SK-N-SH (cell line): ENCODE results near the gene MATK. TPM values are rescaled to one million over a fixed set of nuclear protein-coding genes. Genes with fewer than 3 reads are reported as not detected.

Experiments
- CTCF ChIA-PET: fragments of 300-600, 350-600 bp; formaldehyde crosslinking; extraction: SDS; loops from one replicate; lab custom pipeline; 2021; lab: Yijun Ruan, JAX
- POLR2A ChIA-PET: fragments of 350-600 bp; sonication (Branson Sonifier 250); formaldehyde crosslinking; extraction: SDS; loops from one replicate; lab custom pipeline; 2020; ENCODE audit warnings: antibody characterized with exemption, inconsistent platforms; lab: Yijun Ruan, JAX
- DNase-seq: peaks from one replicate; pipeline ENCODE4 v3.0.0; 2012
- H2AFZ ChIP-seq: fragments of 200-600 bp; sonication (generic); 2 replicates; pipeline ENCODE4 v1.8.1; 2016; ENCODE audit warnings: antibody characterized with exemption, mild to moderate bottlenecking, low read depth
- H3F3A ChIP-seq: fragments of 200-600 bp; sonication (generic); replicated peaks from 2 replicates; pipeline ENCODE3; 2016; ENCODE audit warnings: antibody characterized with exemption, mild to moderate bottlenecking; ENCODE audit not compliant: insufficient read depth
- H3K27ac ChIP-seq, 2 experiments: fragments of 200-500 bp in 1 of 2; fragments of 200-600 bp in 1 of 2; sonication (Bioruptor generic) in 1 of 2; sonication (generic), shearing (Covaris generic) in 1 of 2; 2 replicates each; pipeline versions ENCODE4 v1.5.1 to v1.6.1; 2014 to 2016; ENCODE audit warnings: low read depth in 2 of 2, inconsistent platforms in 1 of 2, low read length in 1 of 2, mild to moderate bottlenecking in 1 of 2, mixed read lengths in 1 of 2
- H3K27me3 ChIP-seq: fragments of 200-600 bp; sonication (generic), shearing (Covaris generic); 2 replicates; pipeline ENCODE4 v1.6.1; 2016; ENCODE audit warnings: mixed run types; ENCODE audit not compliant: insufficient read depth
- H3K36me3 ChIP-seq, 2 experiments: fragments of 200-500 bp in 1 of 2; fragments of 200-600 bp in 1 of 2; sonication (Bioruptor generic) in 1 of 2; sonication (generic) in 1 of 2; replicated peaks in 1 of 2; 2 replicates each; pipeline versions ENCODE3 to v1.5.1; 2014 to 2016; ENCODE audit warnings: low read length in 1 of 2, mild to moderate bottlenecking in 1 of 2; ENCODE audit not compliant: insufficient read depth in 2 of 2, control insufficient read depth in 1 of 2
- H3K4me1 ChIP-seq, 2 experiments: fragments of 200-500 bp in 1 of 2; fragments of 200-600 bp in 1 of 2; sonication (Bioruptor generic) in 1 of 2; sonication (generic), shearing (Covaris generic) in 1 of 2; 2 replicates each; pipeline versions ENCODE4 v1.5.1 to v1.6.1; 2014 to 2016; ENCODE audit warnings: low read depth in 1 of 2, low read length in 1 of 2, mixed run types in 1 of 2; ENCODE audit not compliant: insufficient read depth in 2 of 2, control insufficient read depth in 1 of 2
- H3K4me2 ChIP-seq: fragments of 200-600 bp; sonication (generic), shearing (Covaris generic); 2 replicates; pipeline ENCODE4 v1.6.1; 2017; ENCODE audit warnings: mixed run types
- H3K4me3 ChIP-seq, 2 experiments: fragments of 200-500 bp in 1 of 2; fragments of 200-600 bp in 1 of 2; sonication (Bioruptor generic) in 1 of 2; sonication (generic), shearing (Covaris generic) in 1 of 2; 2 replicates each; pipeline versions ENCODE4 v1.5.1 to v1.8.1; 2014 to 2016; ENCODE audit warnings: low read depth in 2 of 2, inconsistent platforms in 1 of 2, low read length in 1 of 2, mild to moderate bottlenecking in 1 of 2, mixed read lengths in 1 of 2, moderate library complexity in 1 of 2
- H3K79me2 ChIP-seq: fragments of 200-600 bp; sonication (generic); 2 replicates; pipeline ENCODE4 v1.8.1; 2017; ENCODE audit warnings: mild to moderate bottlenecking; ENCODE audit not compliant: insufficient read depth
- H3K9ac ChIP-seq: fragments of 200-600 bp; sonication (generic); 2 replicates; pipeline ENCODE4 v1.6.1; 2017; ENCODE audit warnings: mixed run types
- H3K9me2 ChIP-seq: fragments of 200-600 bp; sonication (generic); 2 replicates; pipeline ENCODE4 v1.6.1; 2017; ENCODE audit warnings: mixed run types
- H3K9me3 ChIP-seq: fragments of 200-600 bp; sonication (generic); 2 replicates; pipeline ENCODE4 v1.6.1; 2017; ENCODE audit warnings: mixed run types, mild to moderate bottlenecking, moderate library complexity
- H4K20me1 ChIP-seq: fragments of 200-600 bp; sonication (generic); 2 replicates; pipeline ENCODE4 v1.6.1; 2017; ENCODE audit warnings: mild to moderate bottlenecking, mixed run types; ENCODE audit not compliant: insufficient read depth
- CHD2 ChIP-seq: fragments of 150-350 bp; IDR thresholded peaks from 2 replicates; pipeline ENCODE4 v1.6.1; 2018; ENCODE audit warnings: low read length; ENCODE audit not compliant: partially characterized antibody
- ELF1 ChIP-seq: IDR thresholded peaks from 2 replicates; pipeline ENCODE4 v1.4.0; 2012
- FOSL2 ChIP-seq: IDR thresholded peaks from 2 replicates; pipeline ENCODE4 v1.4.0; 2012; ENCODE audit warnings: low read depth, mild to moderate bottlenecking, moderate library complexity, borderline replicate concordance
- FOXM1 ChIP-seq: IDR thresholded peaks from 2 replicates; pipeline ENCODE4 v1.4.0; 2012; ENCODE audit warnings: low read depth, mild to moderate bottlenecking
- GABPA ChIP-seq: IDR thresholded peaks from 2 replicates; pipeline ENCODE4 v1.4.0; 2012; ENCODE audit warnings: low read depth, mild to moderate bottlenecking
- GATA2 ChIP-seq: sonication (generic); formaldehyde crosslinking; IDR thresholded peaks from 2 replicates; pipeline ENCODE4 v1.5.0; 2020; ENCODE audit warnings: mild to moderate bottlenecking, missing genetic modification reagents
- IRF3 ChIP-seq: fragments of 150-350 bp; IDR thresholded peaks from 2 replicates; pipeline ENCODE4 v1.6.1; 2016; ENCODE audit warnings: mild to moderate bottlenecking, low read depth, low read length
- JUND ChIP-seq: IDR thresholded peaks from 2 replicates; pipeline ENCODE4 v1.4.0; 2012
- MEF2A ChIP-seq: IDR thresholded peaks from 2 replicates; pipeline ENCODE4 v1.4.0; 2012; ENCODE audit warnings: low read depth, borderline replicate concordance
- MXI1 ChIP-seq: IDR thresholded peaks from 2 replicates; pipeline ENCODE4 v1.6.1; 2012; ENCODE audit warnings: mild to moderate bottlenecking, low read depth, low read length, improper control_type of control experiment
- NFIC ChIP-seq: IDR thresholded peaks from 2 replicates; pipeline ENCODE4 v1.4.0; 2012; ENCODE audit warnings: borderline replicate concordance
- RCOR1 ChIP-seq: fragments of 150-350 bp; IDR thresholded peaks from 2 replicates; pipeline ENCODE4 v1.6.1; 2017; ENCODE audit warnings: antibody characterized with exemption, low read length
- RXRA ChIP-seq: IDR thresholded peaks from 2 replicates; pipeline ENCODE4 v1.4.0; 2012; ENCODE audit warnings: low read depth, mild to moderate bottlenecking, borderline replicate concordance
- SIN3A ChIP-seq: IDR thresholded peaks from 2 replicates; pipeline ENCODE4 v1.6.1; 2012; ENCODE audit warnings: low read depth, mild to moderate bottlenecking, low read length, moderate library complexity, borderline replicate concordance
- TAF1 ChIP-seq: IDR thresholded peaks from 2 replicates; pipeline ENCODE4 v1.6.1; 2012; ENCODE audit warnings: low read depth, mild to moderate bottlenecking, low read length, moderate library complexity, borderline replicate concordance
- TCF12 ChIP-seq: IDR thresholded peaks from 2 replicates; pipeline ENCODE4 v1.4.0; 2012
- YY1 ChIP-seq: IDR thresholded peaks from 2 replicates; pipeline ENCODE4 v1.4.0; 2012; ENCODE audit warnings: low read depth, mild to moderate bottlenecking
- WGBS: methylation state at CpG from one replicate; pipeline ENCODE4 v1.1.6; 2017; ENCODE audit warnings: low lambda C conversion rate; 5-methylcytosine and 5-hydroxymethylcytosine counted together
- polyA plus RNA-seq, 3 experiments: library from polyadenylated mRNA; depleted of rRNA; stranded (reverse); fragments of >200 nt; gene quantifications; 2 replicates each; pipeline ENCODE4 v1.2.3, GENCODE V29; 2012
- TF ChIP-seq, protein P1 (sequence below): IDR thresholded peaks from 2 replicates; pipeline ENCODE4; 2012
- TF ChIP-seq, protein P2 (sequence below): IDR thresholded peaks from 2 replicates; pipeline ENCODE4 v1.4.0; 2012; ENCODE audit warnings: low read depth, borderline replicate concordance
- TF ChIP-seq, protein P3 (sequence below): fragments of 200-600 bp; sonication (generic); IDR thresholded peaks from 2 replicates; pipeline ENCODE4 v1.6.1; 2017; ENCODE audit warnings: antibody characterized with exemption, mild to moderate bottlenecking, moderate library complexity

Gene MATK
- polyA plus RNA-seq, 1 of the 3 experiments (the other 2 are of a cell fraction) = not detected

DNA sequence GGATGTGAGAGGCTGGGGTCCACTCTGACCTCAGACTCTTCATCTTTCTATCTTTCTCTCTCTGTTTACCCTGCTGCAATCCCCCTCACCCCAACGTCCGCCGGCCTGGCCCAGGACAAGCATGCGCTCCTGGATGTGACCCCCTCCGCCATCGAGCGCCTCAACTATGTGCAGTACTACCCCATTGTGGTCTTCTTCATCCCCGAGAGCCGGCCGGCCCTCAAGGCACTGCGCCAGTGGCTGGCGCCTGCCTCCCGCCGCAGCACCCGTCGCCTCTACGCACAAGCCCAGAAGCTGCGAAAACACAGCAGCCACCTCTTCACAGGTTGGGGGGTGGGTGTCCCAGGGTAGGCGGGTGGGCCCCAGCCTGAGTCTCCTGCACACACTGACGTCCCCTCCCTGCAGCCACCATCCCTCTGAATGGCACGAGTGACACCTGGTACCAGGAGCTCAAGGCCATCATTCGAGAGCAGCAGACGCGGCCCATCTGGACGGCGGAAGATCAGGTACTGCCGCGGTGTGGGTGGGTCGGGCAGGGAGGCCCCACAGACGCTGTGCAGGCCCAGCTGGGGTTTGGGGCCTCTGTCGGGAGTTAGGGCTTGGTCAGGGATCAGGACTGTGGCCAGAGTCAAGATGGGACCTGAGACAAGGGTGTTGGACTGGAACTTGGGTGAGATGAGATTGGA, 39.7 kb downstream of the MATK start:
- Histone ChIP-seq H3K36me3 (peaks cover 5 to 10% of the 10 kb centered on the region in 2 experiments), H3K79me2 (no peaks in the 10 kb centered on the region), H3K27me3 (no peaks in the 10 kb centered on the region), H3K4me1 (no peaks in the 10 kb centered on the region), H3K9ac (no peak overlapping the region), H2AFZ (no peak overlapping the region), H3F3A (no peaks in the 10 kb centered on the region), H3K4me3 (no peak overlapping the region), H4K20me1 (no peaks in the 10 kb centered on the region), H3K9me2 (no peaks in the 10 kb centered on the region), H3K9me3 (no peaks in the 10 kb centered on the region), H3K27ac (no peak overlapping the region), H3K4me2 (no peak overlapping the region)
- ChIA-PET CTCF (interaction anchor here (1.0 kb wide), 1 partner anchor 34 kb away, joined by 3 read pairs; no protein-coding TSS in a partner anchor), POLR2A (interaction anchor here (0.6 to 1.0 kb wide), 2 partner anchors 16 to 22 kb away, joined by 3 to 4 read pairs; partner anchors contain the start of gene MRPL54)
- WGBS = 75% methylated on average over 23 of the region's 31 CpGs
- TF ChIP-seq FOXM1 = no peak
- TF ChIP-seq MEF2A = no peak
- no peak for TF ChIP-seq GATA2 (CRISPR knock-in tag)
- no peak for TF ChIP-seq TCF12
- TF ChIP-seq, protein P1, sequence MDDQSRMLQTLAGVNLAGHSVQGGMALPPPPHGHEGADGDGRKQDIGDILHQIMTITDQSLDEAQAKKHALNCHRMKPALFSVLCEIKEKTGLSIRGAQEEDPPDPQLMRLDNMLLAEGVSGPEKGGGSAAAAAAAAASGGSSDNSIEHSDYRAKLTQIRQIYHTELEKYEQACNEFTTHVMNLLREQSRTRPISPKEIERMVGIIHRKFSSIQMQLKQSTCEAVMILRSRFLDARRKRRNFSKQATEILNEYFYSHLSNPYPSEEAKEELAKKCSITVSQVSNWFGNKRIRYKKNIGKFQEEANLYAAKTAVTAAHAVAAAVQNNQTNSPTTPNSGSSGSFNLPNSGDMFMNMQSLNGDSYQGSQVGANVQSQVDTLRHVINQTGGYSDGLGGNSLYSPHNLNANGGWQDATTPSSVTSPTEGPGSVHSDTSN = no peak
- TF ChIP-seq SIN3A = no peak
- TF ChIP-seq JUND = no peak
- TF ChIP-seq, protein P2, sequence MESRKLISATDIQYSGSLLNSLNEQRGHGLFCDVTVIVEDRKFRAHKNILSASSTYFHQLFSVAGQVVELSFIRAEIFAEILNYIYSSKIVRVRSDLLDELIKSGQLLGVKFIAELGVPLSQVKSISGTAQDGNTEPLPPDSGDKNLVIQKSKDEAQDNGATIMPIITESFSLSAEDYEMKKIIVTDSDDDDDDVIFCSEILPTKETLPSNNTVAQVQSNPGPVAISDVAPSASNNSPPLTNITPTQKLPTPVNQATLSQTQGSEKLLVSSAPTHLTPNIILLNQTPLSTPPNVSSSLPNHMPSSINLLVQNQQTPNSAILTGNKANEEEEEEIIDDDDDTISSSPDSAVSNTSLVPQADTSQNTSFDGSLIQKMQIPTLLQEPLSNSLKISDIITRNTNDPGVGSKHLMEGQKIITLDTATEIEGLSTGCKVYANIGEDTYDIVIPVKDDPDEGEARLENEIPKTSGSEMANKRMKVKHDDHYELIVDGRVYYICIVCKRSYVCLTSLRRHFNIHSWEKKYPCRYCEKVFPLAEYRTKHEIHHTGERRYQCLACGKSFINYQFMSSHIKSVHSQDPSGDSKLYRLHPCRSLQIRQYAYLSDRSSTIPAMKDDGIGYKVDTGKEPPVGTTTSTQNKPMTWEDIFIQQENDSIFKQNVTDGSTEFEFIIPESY = no peak
- no peak for TF ChIP-seq MXI1
- no peak for TF ChIP-seq CHD2
- TF ChIP-seq RCOR1 = no peak
- no peak for TF ChIP-seq TAF1
- no peak for TF ChIP-seq IRF3
- TF ChIP-seq YY1 = no peak
- no peak for TF ChIP-seq FOSL2
- TF ChIP-seq, protein P3, sequence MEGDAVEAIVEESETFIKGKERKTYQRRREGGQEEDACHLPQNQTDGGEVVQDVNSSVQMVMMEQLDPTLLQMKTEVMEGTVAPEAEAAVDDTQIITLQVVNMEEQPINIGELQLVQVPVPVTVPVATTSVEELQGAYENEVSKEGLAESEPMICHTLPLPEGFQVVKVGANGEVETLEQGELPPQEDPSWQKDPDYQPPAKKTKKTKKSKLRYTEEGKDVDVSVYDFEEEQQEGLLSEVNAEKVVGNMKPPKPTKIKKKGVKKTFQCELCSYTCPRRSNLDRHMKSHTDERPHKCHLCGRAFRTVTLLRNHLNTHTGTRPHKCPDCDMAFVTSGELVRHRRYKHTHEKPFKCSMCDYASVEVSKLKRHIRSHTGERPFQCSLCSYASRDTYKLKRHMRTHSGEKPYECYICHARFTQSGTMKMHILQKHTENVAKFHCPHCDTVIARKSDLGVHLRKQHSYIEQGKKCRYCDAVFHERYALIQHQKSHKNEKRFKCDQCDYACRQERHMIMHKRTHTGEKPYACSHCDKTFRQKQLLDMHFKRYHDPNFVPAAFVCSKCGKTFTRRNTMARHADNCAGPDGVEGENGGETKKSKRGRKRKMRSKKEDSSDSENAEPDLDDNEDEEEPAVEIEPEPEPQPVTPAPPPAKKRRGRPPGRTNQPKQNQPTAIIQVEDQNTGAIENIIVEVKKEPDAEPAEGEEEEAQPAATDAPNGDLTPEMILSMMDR = no peak
- TF ChIP-seq NFIC = no peak
- TF ChIP-seq ELF1 = no peak
- TF ChIP-seq RXRA = no peak
- TF ChIP-seq GABPA = no peak
- DNase-seq = no peak
